DND-41 (cell line): Measurements from ENCODE around the gene NISCH.

Experiments used
- CTCF ChIP-seq: IDR thresholded peaks from 2 replicates; pipeline ENCODE4 v1.5.1; 2012; ENCODE audit warnings: borderline replicate concordance, low read length, moderate library complexity, mild to moderate bottlenecking; ENCODE audit not compliant: poor library complexity, severe bottlenecking; ENCODE audit errors: extremely low read depth
- EZH2 ChIP-seq: IDR thresholded peaks from 3 replicates; pipeline ENCODE4 v1.6.1; 2012; ENCODE audit warnings: borderline replicate concordance, low read depth, mild to moderate bottlenecking, moderate library complexity, low read length, inconsistent platforms; ENCODE audit not compliant: severe bottlenecking

- TF ChIP-seq CTCF (no peak), EZH2 (no peak)
Measured at GRCh38 chr3:52507359-52507758, 52.0 kb downstream of the NISCH start.
